Panc1 (cell line): ENCODE results near the gene SMIM5. TPM values are rescaled to one million over a fixed set of nuclear protein-coding genes. Genes with fewer than 3 reads are reported as not detected.

Experiments used
- ATAC-seq: fragments of 200-7000 bp; cut with Tn5 transposase; 2 replicates; pipeline ENCODE4 v1.9.1; 2020; ENCODE audit warnings: mild to moderate bottlenecking, moderate library complexity
- BruUV-seq: library from RNA; stranded (reverse); fragments of 400-500 nt; replicated peaks from 2 replicates; lab custom pipeline; 2021; lab: Mats Ljungman, UMichigan
- CTCF ChIA-PET: fragments of 300-600 bp; sonication (Branson Sonifier 250); formaldehyde crosslinking; loops from one replicate; lab custom pipeline; 2022; ENCODE audit warnings: antibody characterized with exemption; lab: Charles Lee
- POLR2A ChIA-PET: fragments of 300-600 bp; sonication (Branson Sonifier 250); formaldehyde crosslinking; loops from one replicate; lab custom pipeline; 2022; ENCODE audit warnings: antibody characterized with exemption; lab: Charles Lee
- DNase-seq: peaks from one replicate; pipeline ENCODE4 v3.0.0-alpha.2; 2010; ENCODE audit warnings: low read depth, low spot score
- H3K27ac ChIP-seq: 2 replicates; pipeline ENCODE4 v1.5.1; 2011; ENCODE audit warnings: mild to moderate bottlenecking, low read length, inconsistent platforms
- H3K27me3 ChIP-seq: fragments of 200-500 bp; sonication (Bioruptor generic); 2 replicates; pipeline ENCODE4 v1.6.0; 2014; ENCODE audit warnings: low read length, inconsistent platforms; ENCODE audit not compliant: control insufficient read depth, insufficient read depth
- H3K36me3 ChIP-seq: fragments of 200-500 bp; sonication (Bioruptor generic); 2 replicates; pipeline ENCODE4 v1.5.1; 2014; ENCODE audit warnings: inconsistent platforms, mild to moderate bottlenecking, low read length, moderate library complexity; ENCODE audit not compliant: control insufficient read depth, insufficient read depth
- H3K4me1 ChIP-seq: 2 replicates; pipeline ENCODE4 v1.5.1; 2011; ENCODE audit warnings: inconsistent platforms, mild to moderate bottlenecking, low read length, moderate library complexity; ENCODE audit not compliant: control insufficient read depth, insufficient read depth
- H3K4me3 ChIP-seq, 2 experiments: 2 replicates each; pipeline ENCODE4 v1.5.1; 2011 to 2012; ENCODE audit warnings: low read depth in 2 of 2, low read length in 2 of 2, mild to moderate bottlenecking in 2 of 2, inconsistent platforms in 1 of 2, moderate library complexity in 1 of 2
- H3K9me3 ChIP-seq: fragments of 200-500 bp; sonication (Bioruptor generic); 2 replicates; pipeline ENCODE4 v1.5.1; 2014; ENCODE audit warnings: low read depth, mild to moderate bottlenecking, inconsistent platforms, low read length, moderate library complexity; ENCODE audit not compliant: control insufficient read depth, insufficient read depth
- CTCF ChIP-seq: fragments of 450-650 bp; IDR thresholded peaks from 2 replicates; pipeline ENCODE4 v1.5.1; 2017; ENCODE audit warnings: mild to moderate bottlenecking
- POLR2AphosphoS5 ChIP-seq: IDR thresholded peaks from 2 replicates; pipeline ENCODE4 v1.6.1; 2012; ENCODE audit warnings: mild to moderate bottlenecking, low read depth, low read length, moderate library complexity
- REST ChIP-seq, 2 experiments: IDR thresholded peaks; 2 replicates each; pipeline ENCODE4 v1.6.1; 2011 to 2012; ENCODE audit warnings: low read depth in 2 of 2, control low read depth in 1 of 2, low read length in 1 of 2, mild to moderate bottlenecking in 1 of 2, moderate library complexity in 1 of 2; ENCODE audit not compliant: insufficient read depth in 1 of 2
- SIN3A ChIP-seq: IDR thresholded peaks from 2 replicates; pipeline ENCODE4 v1.6.1; 2012; ENCODE audit warnings: low read depth, mild to moderate bottlenecking, low read length, moderate library complexity, borderline replicate concordance; ENCODE audit not compliant: insufficient read depth
- TCF7L2 ChIP-seq: IDR thresholded peaks from 2 replicates; pipeline ENCODE4 v1.6.1; 2011; ENCODE audit warnings: mild to moderate bottlenecking, low read depth, low read length, inconsistent platforms
- in situ Hi-C: cut with HindIII; loops from 2 replicates; pipeline ENCODE4 v1.10.0; 2016; ENCODE audit warnings: low sequenced_read_pairs, low pct_unique_long_range_greater_than_20kb
- intact Hi-C: fragments of 100-400 bp; cut with micrococcal nuclease; formaldehyde crosslinking; loops from one replicate; pipeline ENCODE4 v1.10.0; 2022; ENCODE audit not compliant: unreplicated experiment
- total RNA-seq: library from RNA; stranded (reverse); gene quantifications from one replicate; pipeline ENCODE4 v1.2.1, GENCODE V29; 2021; ENCODE audit not compliant: unreplicated experiment

Gene SMIM5
- total RNA-seq, 1 experiment from 2014 or later: 0.10 TPM

- DNase-seq (no peak), ATAC-seq (no peak)
- no peak overlapping the region for H3K4me3 ChIP-seq
- in situ Hi-C loops (no loop called here), intact Hi-C loops (no loop called here)
- H3K27ac ChIP-seq: no peak overlapping the region
- peaks cover 8% of the 10 kb centered on the region for H3K4me1 ChIP-seq
- no peak for TF ChIP-seq TCF7L2
- TF ChIP-seq CTCF: no peak
- TF ChIP-seq REST (IDR thresholded peaks at IDR 0.05; ENCODE audit: insufficient read depth in 1 of 2, low read depth in 2 of 2, low read length in 1 of 2): no peak
- TF ChIP-seq SIN3A: no peak
- no peak for TF ChIP-seq POLR2AphosphoS5
- no peaks in the 10 kb centered on the region for H3K9me3 ChIP-seq
- H3K27me3 ChIP-seq: no peaks in the 10 kb centered on the region
- peaks cover 37% of the 10 kb centered on the region for H3K36me3 ChIP-seq
- ChIA-PET CTCF (no interaction called here), POLR2A (no interaction called here)
- no TSS peak for BruUV-seq
Observed at GRCh38 chr17:75672011-75672410, 38.8 kb downstream of the SMIM5 start.

- DNase-seq: no peak
- in situ Hi-C loops: no loop called here
Observed at GRCh38 chr17:75673487-75673886, 40.3 kb downstream of the SMIM5 start.

More at GRCh38 chr17:75673487-75673886, 40.3 kb downstream of the SMIM5 start:
- Histone ChIP-seq H3K9me3 (no peaks in the 10 kb centered on the region), H3K4me3 (no peak overlapping the region), H3K36me3 (peaks cover 24% of the 10 kb centered on the region), H3K27me3 (no peaks in the 10 kb centered on the region), H3K4me1 (peaks cover 3% of the 10 kb centered on the region), H3K27ac (no peak overlapping the region)
- intact Hi-C loops: no loop called here
- POLR2A ChIA-PET: interaction anchor here (0.7 kb wide), 1 partner anchor 71 kb away, joined by 3 read pairs; no protein-coding TSS in a partner anchor
- CTCF ChIA-PET: interaction anchor here (1.9 kb wide), 1 partner anchor 74 kb away, joined by 15 read pairs; no protein-coding TSS in a partner anchor
- no TSS peak for BruUV-seq
- ATAC-seq: peak; percentile 30; the same call in 1 of the 2 replicates
- TF ChIP-seq POLR2AphosphoS5: no peak
- no peak for TF ChIP-seq CTCF
- TF ChIP-seq REST (IDR thresholded peaks at IDR 0.05; ENCODE audit: insufficient read depth in 1 of 2, low read depth in 2 of 2, low read length in 1 of 2): no peak
- no peak for TF ChIP-seq SIN3A
